Nephron progenitor cell (in vitro differentiated cells): ENCODE data around the gene RIC3.
A peak's percentile ranks its signal among the peaks of the same experiment; 100 is the strongest.

Source experiments
- DNase-seq: peaks from one replicate; pipeline ENCODE4 v3.0.0; 2021
- H3K27ac Mint-ChIP-seq: 2 replicates; pipeline ENCODE4 v1.8.0; 2021; ENCODE audit warnings: mild to moderate bottlenecking, moderate library complexity, mixed read lengths
- H3K27me3 Mint-ChIP-seq: 2 replicates; pipeline ENCODE4 v1.8.0; 2021; ENCODE audit warnings: mild to moderate bottlenecking, low read depth, mixed read lengths; ENCODE audit not compliant: poor library complexity
- H3K36me3 Mint-ChIP-seq: 2 replicates; pipeline ENCODE4 v1.8.0; 2021; ENCODE audit warnings: low read depth, mixed read lengths
- H3K4me1 Mint-ChIP-seq: 2 replicates; pipeline ENCODE4 v1.8.0; 2021; ENCODE audit warnings: mixed read lengths
- H3K4me3 Mint-ChIP-seq: 2 replicates; pipeline ENCODE4 v1.8.0; 2021; ENCODE audit warnings: mild to moderate bottlenecking, moderate library complexity, mixed read lengths
- H3K9me3 Mint-ChIP-seq: 2 replicates; pipeline ENCODE4 v1.8.0; 2021; ENCODE audit warnings: mild to moderate bottlenecking, moderate library complexity, mixed read lengths
- CTCF ChIP-seq: fragments of 200-600 bp; sonication (generic); IDR thresholded peaks from 2 replicates; pipeline ENCODE4 v1.5.0; 2021; ENCODE audit warnings: antibody characterized with exemption

Gene RIC3

GRCh38 chr11:8066036-8066910 is 102.6 kb downstream of the RIC3 start:
- TF ChIP-seq CTCF, result no peak
- Mint-ChIP-seq H3K4me3 (no peak overlapping the region), H3K36me3 (no peaks in the 10 kb centered on the region), H3K4me1 (peaks cover 16% of the 10 kb centered on the region), H3K27me3 (peaks cover 29% of the 10 kb centered on the region), H3K27ac (peak overlapping the region; percentile 65), H3K9me3 (no peaks in the 10 kb centered on the region)
- DNase-seq, result no peak

GRCh38 chr11:8065031-8065430 is 103.8 kb downstream of the RIC3 start:
- H3K4me1 Mint-ChIP-seq, result peaks cover 16% of the 10 kb centered on the region
- H3K27ac Mint-ChIP-seq, result no peak overlapping the region
- no peaks in the 10 kb centered on the region for H3K36me3 Mint-ChIP-seq
- H3K27me3 Mint-ChIP-seq, result peaks cover 23% of the 10 kb centered on the region
- no peaks in the 10 kb centered on the region for H3K9me3 Mint-ChIP-seq
- DNase-seq, result no peak
- no peak for TF ChIP-seq CTCF
- H3K4me3 Mint-ChIP-seq, result no peak overlapping the region

GRCh38 chr11:8063324-8063723 is 105.5 kb downstream of the RIC3 start:
- Mint-ChIP-seq H3K9me3 (no peaks in the 10 kb centered on the region), H3K27ac (no peak overlapping the region), H3K4me1 (peaks cover 23% of the 10 kb centered on the region), H3K36me3 (no peaks in the 10 kb centered on the region), H3K4me3 (no peak overlapping the region), H3K27me3 (peaks cover 21% of the 10 kb centered on the region)
- TF ChIP-seq CTCF, result no peak
- DNase-seq, result no peak

GRCh38 chr11:8062781-8063257 is 106.0 kb downstream of the RIC3 start:
- no peak overlapping the region for H3K4me3 Mint-ChIP-seq
- H3K36me3 Mint-ChIP-seq, result no peaks in the 10 kb centered on the region
- no peak for TF ChIP-seq CTCF
- H3K4me1 Mint-ChIP-seq, result peaks cover 23% of the 10 kb centered on the region
- no peak for DNase-seq
- H3K9me3 Mint-ChIP-seq, result no peaks in the 10 kb centered on the region
- H3K27me3 Mint-ChIP-seq, result peaks cover 22% of the 10 kb centered on the region
- H3K27ac Mint-ChIP-seq, result no peak overlapping the region

GRCh38 chr11:8061555-8062428 is 107.0 kb downstream of the RIC3 start:
- Mint-ChIP-seq H3K9me3 (no peaks in the 10 kb centered on the region), H3K4me1 (peaks cover 20% of the 10 kb centered on the region), H3K27me3 (peaks cover 22% of the 10 kb centered on the region), H3K27ac (peak overlapping the region; percentile 15), H3K36me3 (no peaks in the 10 kb centered on the region), H3K4me3 (no peak overlapping the region)
- no peak for TF ChIP-seq CTCF
- no peak for DNase-seq
